GM13977 (cell line): ENCODE data around the gene PLA2G4D.

Experiments
- DNase-seq: peaks from one replicate; pipeline ENCODE4 v3.0.0; 2012; ENCODE audit warnings: low spot score
- in situ Hi-C: fragments of 300-500 bp; cut with MboI; formaldehyde crosslinking; loops from one replicate; pipeline ENCODE4 v1.12.0; 2022; ENCODE audit warnings: low sequenced_read_pairs, low pct_unique_long_range_greater_than_20kb, mixed read lengths, inconsistent platforms; ENCODE audit not compliant: unreplicated experiment
- TF ChIP-seq, protein P1 (sequence below): IDR thresholded peaks from 2 replicates; pipeline ENCODE4 v1.5.1; 2012; ENCODE audit warnings: mild to moderate bottlenecking, control low read depth; ENCODE audit not compliant: insufficient read depth; ENCODE audit errors: extremely low read depth, missing control alignments

PLA2G4D gene

DNA sequence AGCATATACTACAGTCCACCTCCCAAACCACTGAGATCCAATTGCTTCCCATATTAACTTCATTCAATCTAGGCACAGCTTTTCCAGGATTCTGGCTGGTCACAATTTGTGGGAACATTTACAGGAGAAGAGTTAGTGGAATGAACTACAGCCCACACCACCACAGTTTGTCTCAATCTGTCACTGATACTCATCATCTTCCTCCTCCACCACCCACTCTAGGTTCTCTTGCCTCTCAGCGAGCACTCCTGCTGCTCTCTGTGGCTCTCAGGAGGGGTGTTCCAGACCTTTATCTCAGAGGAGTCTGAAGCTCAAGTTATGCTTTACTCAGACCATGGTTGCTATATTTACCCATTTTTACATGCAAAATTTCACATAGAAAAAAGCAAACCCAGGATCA is 25.9 kb upstream of the PLA2G4D start:
- no peak for DNase-seq
- TF ChIP-seq, protein P1, sequence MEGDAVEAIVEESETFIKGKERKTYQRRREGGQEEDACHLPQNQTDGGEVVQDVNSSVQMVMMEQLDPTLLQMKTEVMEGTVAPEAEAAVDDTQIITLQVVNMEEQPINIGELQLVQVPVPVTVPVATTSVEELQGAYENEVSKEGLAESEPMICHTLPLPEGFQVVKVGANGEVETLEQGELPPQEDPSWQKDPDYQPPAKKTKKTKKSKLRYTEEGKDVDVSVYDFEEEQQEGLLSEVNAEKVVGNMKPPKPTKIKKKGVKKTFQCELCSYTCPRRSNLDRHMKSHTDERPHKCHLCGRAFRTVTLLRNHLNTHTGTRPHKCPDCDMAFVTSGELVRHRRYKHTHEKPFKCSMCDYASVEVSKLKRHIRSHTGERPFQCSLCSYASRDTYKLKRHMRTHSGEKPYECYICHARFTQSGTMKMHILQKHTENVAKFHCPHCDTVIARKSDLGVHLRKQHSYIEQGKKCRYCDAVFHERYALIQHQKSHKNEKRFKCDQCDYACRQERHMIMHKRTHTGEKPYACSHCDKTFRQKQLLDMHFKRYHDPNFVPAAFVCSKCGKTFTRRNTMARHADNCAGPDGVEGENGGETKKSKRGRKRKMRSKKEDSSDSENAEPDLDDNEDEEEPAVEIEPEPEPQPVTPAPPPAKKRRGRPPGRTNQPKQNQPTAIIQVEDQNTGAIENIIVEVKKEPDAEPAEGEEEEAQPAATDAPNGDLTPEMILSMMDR: no peak
- in situ Hi-C loops: no loop called here

DNA sequence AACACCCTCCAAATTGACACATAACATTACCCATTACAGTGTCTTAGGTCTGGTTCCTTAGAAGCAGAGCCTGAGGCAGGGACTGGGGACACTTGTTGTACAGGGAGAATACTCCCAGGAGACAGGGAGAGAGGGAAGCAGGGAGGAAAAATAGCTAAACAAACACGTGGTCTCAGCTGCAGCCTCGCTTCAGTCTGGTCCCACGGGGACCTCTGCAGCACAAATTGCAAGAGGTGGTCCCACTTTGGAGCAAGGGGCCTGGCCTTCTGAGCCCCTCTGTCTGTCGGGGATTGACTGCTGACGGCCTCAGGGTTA is 25.0 kb upstream of the PLA2G4D start:
- DNase-seq: no peak
- in situ Hi-C loops: no loop called here
- TF ChIP-seq, protein P1: no peak

DNA sequence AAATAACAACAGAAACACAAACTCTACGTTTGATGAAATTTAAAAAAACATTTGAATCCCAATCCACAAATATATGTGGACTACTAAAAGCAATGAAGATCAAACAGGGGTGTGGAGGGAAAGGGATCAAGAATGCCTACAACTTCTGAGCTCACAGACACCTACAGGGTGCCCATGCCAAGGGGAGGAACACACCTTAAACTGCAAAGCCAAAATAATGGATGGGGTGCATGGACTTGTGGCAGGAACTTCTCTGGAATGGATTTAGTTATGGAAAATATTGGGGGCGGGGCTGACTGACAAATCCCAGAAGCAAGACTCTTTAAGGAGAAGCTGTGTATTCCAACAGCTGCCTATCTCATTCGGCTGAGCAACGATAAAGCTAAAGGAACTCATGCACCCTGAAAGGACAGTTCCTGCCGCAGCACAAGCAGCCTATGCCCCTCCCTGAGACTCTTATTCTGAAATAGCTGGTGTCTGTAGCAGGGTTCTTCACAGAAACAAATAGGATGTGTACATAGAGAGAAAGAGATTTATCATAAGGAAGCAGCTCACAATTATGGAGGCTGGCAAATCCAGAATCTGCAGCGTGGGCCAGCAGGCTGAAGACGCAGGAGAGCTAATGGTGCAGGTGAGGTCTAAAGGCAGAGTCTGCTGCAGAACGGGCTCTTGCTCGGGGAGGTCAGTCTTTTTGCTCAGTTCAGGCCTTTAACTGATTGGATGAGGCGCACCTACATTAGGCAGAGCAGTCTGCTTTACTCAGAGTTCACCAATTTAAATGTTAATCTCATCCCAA is 24.5 kb upstream of the PLA2G4D start:
- in situ Hi-C loops: no loop called here
- TF ChIP-seq, protein P1: no peak
- DNase-seq: no peak

DNA sequence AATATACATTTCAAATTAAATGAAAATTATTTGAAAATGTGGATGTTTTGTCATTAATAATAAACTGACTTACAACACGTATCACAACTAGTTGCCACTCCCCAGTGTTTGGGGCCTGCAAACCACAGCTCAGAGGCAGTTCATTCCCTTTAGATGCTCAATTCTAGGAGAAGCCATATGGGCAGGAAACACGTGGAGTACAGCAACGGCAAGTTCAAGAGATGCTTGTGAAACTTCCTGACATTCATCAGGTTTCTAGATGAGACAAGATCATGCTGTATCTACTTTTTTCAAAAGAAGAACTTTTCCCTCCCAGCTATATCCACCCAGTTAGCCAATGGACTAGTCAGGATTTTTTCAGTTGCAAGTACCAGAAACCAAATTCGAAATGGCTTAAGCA is 17.6 kb upstream of the PLA2G4D start:
- in situ Hi-C loops: no loop called here
- DNase-seq: no peak
- TF ChIP-seq, protein P1: no peak

DNA sequence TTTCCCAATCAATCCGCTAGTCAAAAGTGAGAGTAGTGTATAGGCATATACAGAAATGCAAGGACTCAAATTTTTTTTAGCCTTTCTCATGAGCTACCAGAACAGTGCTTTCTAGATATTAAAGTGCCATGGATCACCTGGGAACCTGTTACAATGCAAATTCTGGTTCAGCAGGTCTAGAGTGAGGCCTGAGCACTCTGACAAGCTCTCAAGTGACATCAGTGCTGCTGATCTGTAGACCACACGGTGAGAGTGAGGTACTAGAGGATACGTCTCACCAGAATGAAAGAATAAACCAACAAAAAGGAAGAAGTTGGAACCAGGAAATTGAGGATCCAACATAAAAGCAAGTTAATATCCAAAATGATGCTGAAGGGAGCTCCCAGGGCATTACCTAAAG is 16.0 kb upstream of the PLA2G4D start:
- in situ Hi-C loops: no loop called here
- TF ChIP-seq, protein P1: no peak
- no peak for DNase-seq

DNA sequence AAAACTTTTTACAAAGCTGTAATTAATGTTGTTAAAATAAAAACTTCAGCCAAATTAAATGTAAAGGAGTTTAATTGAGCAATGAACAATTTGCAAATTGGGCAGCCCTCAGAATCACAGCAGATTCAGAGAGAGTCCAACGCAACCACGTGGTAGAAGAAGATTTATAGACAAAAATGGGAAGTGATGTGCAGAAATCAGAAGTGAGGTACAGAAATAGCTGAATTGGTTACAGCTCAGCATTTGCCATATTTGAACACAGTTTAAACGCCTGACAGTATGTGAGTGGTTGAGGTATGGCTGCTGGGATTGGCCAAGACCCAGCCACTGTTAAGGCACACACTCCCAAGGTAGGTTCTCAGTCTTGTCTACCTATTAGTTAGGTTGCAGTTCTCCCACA is 14.4 kb upstream of the PLA2G4D start:
- TF ChIP-seq, protein P1: no peak
- in situ Hi-C loops: no loop called here
- no peak for DNase-seq
